ENCODE data around the gene CRK.

CRK gene

GRCh38 chr17:1462164-1463112 lies 6.4 kb upstream of the CRK start:
- no peak for TF ChIP-seq GATA2 (IDR thresholded peaks at IDR 0.05; ENCODE audit: low read depth, low read length)
- no peak for TF ChIP-seq GATA3 (IDR thresholded peaks at IDR 0.05; ENCODE audit: low read depth, low read length)

GRCh38 chr17:1461198-1461944 lies 5.3 kb upstream of the CRK start:
- TF ChIP-seq GATA2 (IDR thresholded peaks at IDR 0.05; ENCODE audit: low read depth, low read length) (no peak), GATA3 (IDR thresholded peaks at IDR 0.05; ENCODE audit: low read depth, low read length) (no peak)

GRCh38 chr17:1460233-1460632 lies 4.2 kb upstream of the CRK start:
- no peak for TF ChIP-seq GATA2 (IDR thresholded peaks at IDR 0.05; ENCODE audit: low read depth, low read length)
- no peak for TF ChIP-seq GATA3 (IDR thresholded peaks at IDR 0.05; ENCODE audit: low read depth, low read length)

GRCh38 chr17:1455291-1455796 lies 688 bp downstream of the CRK start:
- TF ChIP-seq GATA3 (IDR thresholded peaks at IDR 0.05; ENCODE audit: low read depth, low read length) (no peak), GATA2 (IDR thresholded peaks at IDR 0.05; ENCODE audit: low read depth, low read length) (no peak)

- TF ChIP-seq GATA2 (IDR thresholded peaks at IDR 0.05; ENCODE audit: low read depth, low read length) (no peak), GATA3 (IDR thresholded peaks at IDR 0.05; ENCODE audit: low read depth, low read length) (no peak)
Measured at GRCh38 chr17:1454541-1454940, 1.5 kb downstream of the CRK start.

- no peak for TF ChIP-seq GATA2 (IDR thresholded peaks at IDR 0.05; ENCODE audit: low read depth, low read length)
- TF ChIP-seq GATA3 (IDR thresholded peaks at IDR 0.05; ENCODE audit: low read depth, low read length), result no peak
Measured at GRCh38 chr17:1452836-1453235, 3.2 kb downstream of the CRK start.

- TF ChIP-seq GATA2 (IDR thresholded peaks at IDR 0.05; ENCODE audit: low read depth, low read length) (no peak), GATA3 (IDR thresholded peaks at IDR 0.05; ENCODE audit: low read depth, low read length) (no peak)
Measured at GRCh38 chr17:1449412-1449967, 6.5 kb downstream of the CRK start.

- TF ChIP-seq GATA2 (IDR thresholded peaks at IDR 0.05; ENCODE audit: low read depth, low read length) (no peak), GATA3 (IDR thresholded peaks at IDR 0.05; ENCODE audit: low read depth, low read length) (no peak)
Measured at GRCh38 chr17:1447052-1447451, 9.0 kb downstream of the CRK start.

- TF ChIP-seq GATA3 (IDR thresholded peaks at IDR 0.05; ENCODE audit: low read depth, low read length) (no peak), GATA2 (IDR thresholded peaks at IDR 0.05; ENCODE audit: low read depth, low read length) (no peak)
Measured at GRCh38 chr17:1446201-1446600, 9.8 kb downstream of the CRK start.

GRCh38 chr17:1442187-1442586 lies 13.8 kb downstream of the CRK start:
- TF ChIP-seq GATA2 (IDR thresholded peaks at IDR 0.05; ENCODE audit: low read depth, low read length), result no peak
- TF ChIP-seq GATA3 (IDR thresholded peaks at IDR 0.05; ENCODE audit: low read depth, low read length), result no peak

- TF ChIP-seq GATA2 (IDR thresholded peaks at IDR 0.05; ENCODE audit: low read depth, low read length), result no peak
- TF ChIP-seq GATA3 (IDR thresholded peaks at IDR 0.05; ENCODE audit: low read depth, low read length), result no peak
Measured at GRCh38 chr17:1440921-1441320, 15.1 kb downstream of the CRK start.

- TF ChIP-seq GATA3 (IDR thresholded peaks at IDR 0.05; ENCODE audit: low read depth, low read length) (no peak), GATA2 (IDR thresholded peaks at IDR 0.05; ENCODE audit: low read depth, low read length) (no peak)
Measured at GRCh38 chr17:1438593-1439083, 17.4 kb downstream of the CRK start.

- TF ChIP-seq GATA3 (IDR thresholded peaks at IDR 0.05; ENCODE audit: low read depth, low read length), result no peak
- TF ChIP-seq GATA2 (IDR thresholded peaks at IDR 0.05; ENCODE audit: low read depth, low read length), result no peak
Measured at GRCh38 chr17:1435326-1435725, 20.7 kb downstream of the CRK start.

GRCh38 chr17:1434150-1434549 lies 21.9 kb downstream of the CRK start:
- no peak for TF ChIP-seq GATA2 (IDR thresholded peaks at IDR 0.05; ENCODE audit: low read depth, low read length)
- no peak for TF ChIP-seq GATA3 (IDR thresholded peaks at IDR 0.05; ENCODE audit: low read depth, low read length)
